H4 (cell line): ENCODE results near the gene TBRG4. TPM values are rescaled to one million over a fixed set of nuclear protein-coding genes. Genes with fewer than 3 reads are reported as not detected.
"Not testable (repeated sequence)": the region's sequence is repeated elsewhere in the genome, so short reads cannot be mapped to it uniquely, and the experiment has no call there.

Experiments used
- DNase-seq: peaks from one replicate; pipeline ENCODE4 v3.0.0-alpha.2; 2015; ENCODE audit warnings: low spot score
- total RNA-seq: library from RNA; depleted of rRNA; stranded (reverse); fragments of >200 nt; shearing (Covaris generic); gene quantifications from 2 replicates; pipeline ENCODE4 v1.2.3, GENCODE V29; 2014; rRNA removed

TBRG4 gene
- total RNA-seq = 106 and 120 TPM in 2 replicates

GRCh38 chr7:45111298-45112223 lies at the start of gene TBRG4:
TSS of gene TBRG4 (minus strand) at chr7:45111697. CDS start at chr7:45109237, 2,460 bp downstream.
- DNase-seq = peak; percentile 99

GRCh38 chr7:45161138-45161537 lies 49.6 kb upstream of the TBRG4 start:
- DNase-seq = no peak

GRCh38 chr7:45160417-45160881 lies 49.0 kb upstream of the TBRG4 start:
- DNase-seq = no peak

- DNase-seq = no peak
Observed at GRCh38 chr7:45159296-45159695, 47.8 kb upstream of the TBRG4 start.

GRCh38 chr7:45158471-45158870 lies 47.0 kb upstream of the TBRG4 start:
- no peak for DNase-seq

GRCh38 chr7:45157653-45158401 lies 46.3 kb upstream of the TBRG4 start, which contains the start of gene RAMP3:
TSS of gene RAMP3 (plus strand) at chr7:45157791. CDS start at chr7:45157829, 38 bp downstream.
- no peak for DNase-seq

- no peak for DNase-seq
Observed at GRCh38 chr7:45157286-45157652, 45.8 kb upstream of the TBRG4 start.

GRCh38 chr7:45156516-45157272 lies 45.2 kb upstream of the TBRG4 start:
- DNase-seq = no peak

GRCh38 chr7:45155941-45156340 lies 44.4 kb upstream of the TBRG4 start:
- DNase-seq = no peak

GRCh38 chr7:45155357-45155900 lies 43.9 kb upstream of the TBRG4 start:
- DNase-seq = no peak

- DNase-seq = not testable (repeated sequence)
Observed at GRCh38 chr7:45153861-45154260, 42.4 kb upstream of the TBRG4 start.

GRCh38 chr7:45153233-45153632 lies 41.7 kb upstream of the TBRG4 start:
- peak; percentile 54 for DNase-seq

- no peak for DNase-seq
Observed at GRCh38 chr7:45151967-45152366, 40.5 kb upstream of the TBRG4 start.

- no peak for DNase-seq
Observed at GRCh38 chr7:45151131-45151684, 39.7 kb upstream of the TBRG4 start.

GRCh38 chr7:45150199-45150598 lies 38.7 kb upstream of the TBRG4 start:
- DNase-seq = no peak

GRCh38 chr7:45149606-45150005 lies 38.1 kb upstream of the TBRG4 start:
- no peak for DNase-seq

- no peak for DNase-seq
Observed at GRCh38 chr7:45148653-45148973, 37.1 kb upstream of the TBRG4 start.

- DNase-seq = no peak
Observed at GRCh38 chr7:45147858-45148652, 36.6 kb upstream of the TBRG4 start.

GRCh38 chr7:45146531-45147379 lies 35.3 kb upstream of the TBRG4 start:
- no peak for DNase-seq

- no peak for DNase-seq
Observed at GRCh38 chr7:45145881-45146280, 34.4 kb upstream of the TBRG4 start.
